GM21367 (cell line): ENCODE data around the gene PCDHB10.
"Not testable (repeated sequence)": the region's sequence is repeated elsewhere in the genome, so short reads cannot be mapped to it uniquely, and the experiment has no call there.

Source experiments
- ATAC-seq: cut with Tn5 transposase; IDR thresholded peaks from one replicate; pipeline ENCODE4 v1.9.1; 2021; ENCODE audit not compliant: unreplicated experiment

PCDHB10 gene

GRCh38 chr5:141192110-141192725, at the start of gene PCDHB10:
Gene PCDHB10, plus strand, starts transcription at chr5:141192353. Its CDS starts 200 bp downstream, at chr5:141192553.
- no peak for ATAC-seq

GRCh38 chr5:141149812-141150211, 42.3 kb upstream of the PCDHB10 start, which contains the start of gene PCDHB6:
Gene PCDHB6, plus strand, starts transcription at chr5:141150057. Its CDS starts 201 bp downstream, at chr5:141150258.
- no peak for ATAC-seq

GRCh38 chr5:141150224-141150992, 41.7 kb upstream of the PCDHB10 start:
- no peak for ATAC-seq

GRCh38 chr5:141150993-141151325, 41.2 kb upstream of the PCDHB10 start:
- no peak for ATAC-seq

- not testable (repeated sequence) for ATAC-seq
Observed at GRCh38 chr5:141151632-141152031, 40.5 kb upstream of the PCDHB10 start.

GRCh38 chr5:141152096-141152495, 40.1 kb upstream of the PCDHB10 start:
- not testable (repeated sequence) for ATAC-seq

DNA sequence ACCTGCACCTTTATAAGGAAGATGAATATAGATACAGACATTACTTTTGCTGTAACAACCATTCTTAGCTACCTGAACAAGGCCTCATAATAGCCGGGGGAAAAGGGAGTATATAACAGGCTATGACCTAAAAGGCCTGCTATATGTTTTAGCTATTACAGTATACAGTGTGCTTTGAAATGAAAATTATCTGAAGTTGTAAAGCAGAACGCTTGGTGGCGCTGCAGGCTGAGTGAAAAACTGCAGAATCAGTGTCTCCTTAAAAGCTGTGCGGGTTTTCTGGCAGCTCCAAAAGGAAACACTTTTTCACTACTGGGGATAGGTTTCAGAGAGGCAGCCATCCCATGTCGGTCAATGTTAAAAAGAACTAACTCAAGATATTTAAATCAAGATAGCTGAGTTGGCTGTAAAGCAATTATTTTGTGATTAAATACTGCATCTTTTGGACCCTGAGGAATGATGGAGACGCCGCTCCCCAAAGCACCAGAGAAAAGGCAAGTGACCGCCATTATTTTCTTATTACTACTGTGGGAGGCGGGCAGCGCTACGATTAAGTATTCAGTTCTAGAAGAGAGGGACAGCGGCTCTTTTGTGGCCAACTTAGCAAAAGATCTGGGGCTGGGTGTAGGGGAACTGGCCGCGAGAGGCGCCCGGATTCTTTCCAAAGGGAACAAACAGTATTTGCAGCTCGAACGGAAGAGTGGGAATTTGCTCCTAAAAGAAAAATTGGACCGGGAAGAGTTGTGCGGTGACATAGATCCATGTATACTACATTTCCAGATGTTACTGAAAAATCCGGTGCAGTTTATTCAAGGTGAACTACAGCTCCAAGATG, 36.4 kb upstream of the PCDHB10 start:
- ATAC-seq, result no peak

GRCh38 chr5:141157356-141157755, 34.8 kb upstream of the PCDHB10 start:
- ATAC-seq, result not testable (repeated sequence)

- not testable (repeated sequence) for ATAC-seq
Observed at GRCh38 chr5:141157901-141158300, 34.3 kb upstream of the PCDHB10 start.

GRCh38 chr5:141172381-141173204, 19.6 kb upstream of the PCDHB10 start, which contains the start of gene PCDHB7:
Gene PCDHB7, plus strand, starts transcription at chr5:141172644. Its CDS starts 192 bp downstream, at chr5:141172836.
- ATAC-seq, result no peak

GRCh38 chr5:141174291-141175104, 17.7 kb upstream of the PCDHB10 start:
- ATAC-seq, result not testable (repeated sequence)

DNA sequence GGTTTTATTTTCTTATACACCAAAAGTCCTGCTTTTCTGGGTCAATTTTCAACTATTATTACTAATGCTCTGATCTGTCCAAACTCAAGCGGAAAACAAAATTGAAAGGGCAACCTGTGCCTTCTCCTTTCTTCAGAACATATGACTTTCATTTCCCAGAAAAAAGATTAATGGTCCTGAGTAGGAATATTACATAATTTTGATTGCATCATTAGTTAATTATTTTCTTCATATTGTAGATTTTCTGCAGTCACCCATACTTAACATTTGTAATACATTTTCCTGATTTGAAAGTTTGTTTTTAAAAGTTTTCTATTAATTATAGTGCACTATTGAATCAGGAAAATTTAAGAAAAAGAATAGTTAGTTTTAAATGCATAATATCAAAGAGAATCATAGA, 16.2 kb upstream of the PCDHB10 start:
- ATAC-seq, result no peak

- ATAC-seq, result not testable (repeated sequence)
Observed at GRCh38 chr5:141177577-141178191, 14.5 kb upstream of the PCDHB10 start, which contains the start of gene PCDHB8. Gene PCDHB8, plus strand, starts transcription at chr5:141177790. Its CDS starts 245 bp downstream, at chr5:141178035.

GRCh38 chr5:141179371-141179770, 12.8 kb upstream of the PCDHB10 start:
- ATAC-seq, result not testable (repeated sequence)

DNA sequence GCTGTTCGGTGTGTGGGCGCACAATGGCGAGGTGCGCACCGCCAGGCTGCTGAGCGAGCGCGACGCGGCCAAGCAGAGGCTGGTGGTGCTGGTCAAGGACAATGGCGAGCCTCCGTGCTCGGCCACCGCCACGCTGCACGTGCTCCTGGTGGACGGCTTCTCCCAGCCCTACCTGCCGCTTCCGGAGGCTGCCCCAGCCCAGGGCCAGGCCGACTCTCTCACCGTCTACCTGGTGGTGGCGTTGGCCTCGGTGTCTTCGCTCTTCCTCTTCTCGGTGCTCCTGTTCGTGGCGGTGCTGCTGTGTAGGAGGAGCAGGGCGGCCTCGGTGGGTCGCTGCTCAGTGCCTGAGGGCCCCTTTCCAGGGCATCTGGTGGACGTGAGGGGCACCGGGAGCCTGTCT, 12.3 kb upstream of the PCDHB10 start:
- not testable (repeated sequence) for ATAC-seq

- no peak for ATAC-seq
Observed at GRCh38 chr5:141180313-141180712, 11.8 kb upstream of the PCDHB10 start.

- no peak for ATAC-seq
Observed at GRCh38 chr5:141182248-141182647, 9.9 kb upstream of the PCDHB10 start, which contains the start of gene PCDHB16. Gene PCDHB16, plus strand, starts transcription at chr5:141182387. Its CDS starts 173 bp downstream, at chr5:141182560.

DNA sequence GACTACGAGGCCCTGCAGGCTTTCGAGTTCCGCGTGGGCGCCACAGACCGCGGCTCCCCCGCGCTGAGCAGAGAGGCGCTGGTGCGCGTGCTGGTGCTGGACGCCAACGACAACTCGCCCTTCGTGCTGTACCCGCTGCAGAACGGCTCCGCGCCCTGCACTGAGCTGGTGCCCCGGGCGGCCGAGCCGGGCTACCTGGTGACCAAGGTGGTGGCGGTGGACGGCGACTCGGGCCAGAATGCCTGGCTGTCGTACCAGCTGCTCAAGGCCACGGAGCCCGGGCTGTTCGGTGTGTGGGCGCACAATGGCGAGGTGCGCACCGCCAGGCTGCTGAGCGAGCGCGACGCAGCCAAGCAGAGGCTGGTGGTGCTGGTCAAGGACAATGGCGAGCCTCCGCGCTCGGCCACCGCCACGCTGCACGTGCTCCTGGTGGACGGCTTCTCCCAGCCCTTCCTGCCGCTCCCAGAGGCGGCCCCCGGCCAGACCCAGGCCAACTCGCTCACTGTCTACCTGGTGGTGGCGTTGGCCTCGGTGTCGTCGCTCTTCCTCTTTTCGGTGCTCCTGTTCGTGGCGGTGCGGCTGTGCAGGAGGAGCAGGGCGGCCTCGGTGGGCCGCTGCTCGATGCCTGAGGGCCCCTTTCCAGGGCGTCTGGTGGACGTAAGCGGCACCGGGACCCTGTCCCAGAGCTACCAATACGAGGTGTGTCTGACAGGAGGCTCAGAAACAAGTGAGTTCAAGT, 7.9 kb upstream of the PCDHB10 start:
- ATAC-seq, result not testable (repeated sequence)
